ENCODE data around the gene GPALPP1. TPM values are rescaled to one million over a fixed set of nuclear protein-coding genes. Genes with fewer than 3 reads are reported as not detected.
"Not testable (repeated sequence)": the region's sequence is repeated elsewhere in the genome, so short reads cannot be mapped to it uniquely, and the experiment has no call there.

GPALPP1 gene
- total RNA-seq (10 to 100 TPM; 36.9 to 44.9 TPM), polyA plus RNA-seq (ENCODE audit: insufficient read length in 2 of 2) (10 to 100 TPM; 34.7 to 35.5 TPM)
- long read RNA-seq, donor 1, partial matches to known transcripts, result 0 of 2 reads
- long read RNA-seq, donor 1, other reads (novel, unspliced or antisense), result 0 of 2 reads
- long read RNA-seq, donor 2, partial matches to known transcripts, result 0 of 4 reads
- long read RNA-seq, donor 2, other reads (novel, unspliced or antisense), result 0 of 4 reads
- long read RNA-seq, donor 3, partial matches to known transcripts, result 0 of 2 reads
- long read RNA-seq, donor 3, other reads (novel, unspliced or antisense), result 0 of 2 reads
- long read RNA-seq, donor 4, transcript GPALPP1-203 (8 exons, 1,393 nt), result major isoform, 7 of 10 reads
- long read RNA-seq, donor 4, partial matches to known transcripts, result 0 of 10 reads
- long read RNA-seq, donor 4, other reads (novel, unspliced or antisense), result 0 of 10 reads

GRCh38 chr13:44989071-44989889, at the start of gene GPALPP1, which contains the start of gene NUFIP1:
TSS of gene GPALPP1 (plus strand) at chr13:44989538. CDS start at chr13:44989655, 117 bp downstream.
TSS of gene NUFIP1 (minus strand) at chr13:44989471. CDS start at chr13:44989436, 35 bp downstream.
- peak; percentile 91 to 99 (median 94) for DNase-seq (ENCODE audit: low read depth in 4 of 6, low spot score in 6 of 6)
- Histone ChIP-seq H3K36me3 (ENCODE audit: control insufficient read depth, insufficient read depth, low read length) (peaks cover 11% of the 10 kb centered on the region), H3K4me1 (ENCODE audit: control insufficient read depth, insufficient read depth, low read length) (peaks cover 23% of the 10 kb centered on the region), H3K27ac (ENCODE audit: low read depth, low read length) (peak within 1 kb of the TSS; percentile 86), H3K9me3 (ENCODE audit: control insufficient read depth, insufficient read depth, low read length) (no peaks in the 10 kb centered on the region), H3K4me3 (ENCODE audit: low read depth, low read length) (peak within 1 kb of the TSS; percentile 92), H3K27me3 (ENCODE audit: control insufficient read depth, insufficient read depth, low read length) (no peaks in the 10 kb centered on the region)
- WGBS (ENCODE audit: insufficient coverage), result under 1% methylated on average over 62 of the region's 66 CpGs

DNA sequence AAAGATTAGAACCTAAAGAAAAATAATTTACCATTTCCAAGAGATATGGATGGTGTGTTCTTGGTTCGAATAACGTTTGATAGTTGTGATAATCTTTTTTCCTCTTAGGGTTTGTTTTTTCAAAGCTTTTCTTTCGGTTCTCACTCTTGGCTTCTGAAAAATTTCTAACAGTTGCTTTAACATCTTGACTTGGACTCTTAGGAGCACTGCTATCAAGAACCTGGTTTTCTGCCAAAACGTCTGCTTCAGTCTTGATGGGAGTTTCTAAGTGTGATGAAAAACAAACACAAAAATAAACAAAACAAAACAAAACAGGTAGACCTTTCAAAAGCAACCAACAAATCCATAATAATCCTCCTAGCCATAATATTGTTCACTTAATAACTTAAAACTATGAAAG, 45.9 kb upstream of the GPALPP1 start:
- no CpG with 5 or more reads among the region's 4 CpGs for WGBS (ENCODE audit: insufficient coverage)
- not testable (repeated sequence) for H3K27me3 ChIP-seq (ENCODE audit: control insufficient read depth, insufficient read depth, low read length); H3K27ac ChIP-seq (ENCODE audit: low read depth, low read length); H3K4me3 ChIP-seq (ENCODE audit: low read depth, low read length); H3K36me3 ChIP-seq (ENCODE audit: control insufficient read depth, insufficient read depth, low read length); DNase-seq (ENCODE audit: low read depth in 4 of 6, low spot score in 6 of 6); H3K4me1 ChIP-seq (ENCODE audit: control insufficient read depth, insufficient read depth, low read length); H3K9me3 ChIP-seq (ENCODE audit: control insufficient read depth, insufficient read depth, low read length)

DNA sequence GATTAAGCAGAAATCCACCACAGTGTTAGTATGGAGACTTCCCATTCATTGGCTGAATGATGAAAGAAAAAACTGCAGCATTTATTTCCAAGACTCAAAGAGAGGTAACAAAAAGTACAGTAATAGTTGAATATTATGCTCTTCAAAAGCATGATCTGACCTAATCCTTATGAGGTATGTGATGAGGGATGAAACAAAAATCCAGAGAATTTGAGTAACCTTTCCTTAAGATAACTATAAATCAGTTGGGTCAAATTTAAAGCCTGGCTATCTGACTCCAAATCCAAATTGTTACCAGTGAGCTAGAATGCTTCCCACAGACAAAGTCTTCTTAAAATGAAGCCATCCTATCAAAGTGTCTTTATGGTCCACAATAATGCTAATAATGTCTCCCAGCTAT, 38.2 kb upstream of the GPALPP1 start:
- no peak overlapping the region for H3K4me3 ChIP-seq (ENCODE audit: low read depth, low read length)
- H3K36me3 ChIP-seq (ENCODE audit: control insufficient read depth, insufficient read depth, low read length), result peaks cover 4% of the 10 kb centered on the region
- no peaks in the 10 kb centered on the region for H3K27me3 ChIP-seq (ENCODE audit: control insufficient read depth, insufficient read depth, low read length)
- no peak overlapping the region for H3K27ac ChIP-seq (ENCODE audit: low read depth, low read length)
- DNase-seq (ENCODE audit: low read depth in 4 of 6, low spot score in 6 of 6), result no peak
- H3K9me3 ChIP-seq (ENCODE audit: control insufficient read depth, insufficient read depth, low read length), result no peaks in the 10 kb centered on the region
- no peaks in the 10 kb centered on the region for H3K4me1 ChIP-seq (ENCODE audit: control insufficient read depth, insufficient read depth, low read length)

DNA sequence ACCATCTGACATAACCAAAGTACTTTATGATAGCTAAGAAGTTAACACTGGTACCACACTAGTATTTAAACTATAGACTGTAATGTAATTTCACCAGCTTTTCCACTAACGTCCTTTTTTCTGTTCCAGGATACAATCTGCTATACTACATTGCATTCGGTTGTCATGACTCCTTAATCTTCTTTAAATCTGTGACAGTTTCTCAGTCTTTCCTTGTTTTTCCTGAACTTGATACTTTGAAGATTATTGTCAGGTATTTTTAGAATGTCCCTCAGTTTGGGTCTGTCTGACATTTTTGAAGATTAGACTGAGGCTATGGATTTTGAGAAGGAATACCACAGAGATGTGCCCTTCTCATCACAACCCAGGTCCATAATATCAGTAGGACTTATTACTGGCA, 36.7 kb upstream of the GPALPP1 start:
- H3K27ac ChIP-seq (ENCODE audit: low read depth, low read length), result no peak overlapping the region
- no peak for DNase-seq (ENCODE audit: low read depth in 4 of 6, low spot score in 6 of 6)
- 57% methylated on average over 1 of the region's 2 CpGs for WGBS (ENCODE audit: insufficient coverage)
- H3K36me3 ChIP-seq (ENCODE audit: control insufficient read depth, insufficient read depth, low read length), result peaks cover 4% of the 10 kb centered on the region
- H3K9me3 ChIP-seq (ENCODE audit: control insufficient read depth, insufficient read depth, low read length), result no peaks in the 10 kb centered on the region
- no peaks in the 10 kb centered on the region for H3K4me1 ChIP-seq (ENCODE audit: control insufficient read depth, insufficient read depth, low read length)
- H3K27me3 ChIP-seq (ENCODE audit: control insufficient read depth, insufficient read depth, low read length), result no peaks in the 10 kb centered on the region
- H3K4me3 ChIP-seq (ENCODE audit: low read depth, low read length), result no peak overlapping the region

GRCh38 chr13:44954224-44954623, 35.1 kb upstream of the GPALPP1 start:
- DNase-seq (ENCODE audit: low read depth in 4 of 6, low spot score in 6 of 6), result no peak
- Histone ChIP-seq H3K9me3 (ENCODE audit: control insufficient read depth, insufficient read depth, low read length) (no peaks in the 10 kb centered on the region), H3K36me3 (ENCODE audit: control insufficient read depth, insufficient read depth, low read length) (peaks cover 4% of the 10 kb centered on the region), H3K4me1 (ENCODE audit: control insufficient read depth, insufficient read depth, low read length) (no peaks in the 10 kb centered on the region), H3K4me3 (ENCODE audit: low read depth, low read length) (no peak overlapping the region), H3K27ac (ENCODE audit: low read depth, low read length) (no peak overlapping the region), H3K27me3 (ENCODE audit: control insufficient read depth, insufficient read depth, low read length) (no peaks in the 10 kb centered on the region)
- WGBS (ENCODE audit: insufficient coverage), result 74% methylated on average over 3 of the region's 7 CpGs

GRCh38 chr13:44955406-44955805, 33.9 kb upstream of the GPALPP1 start:
- Histone ChIP-seq H3K27ac (ENCODE audit: low read depth, low read length) (no peak overlapping the region), H3K9me3 (ENCODE audit: control insufficient read depth, insufficient read depth, low read length) (no peaks in the 10 kb centered on the region), H3K4me1 (ENCODE audit: control insufficient read depth, insufficient read depth, low read length) (no peaks in the 10 kb centered on the region), H3K36me3 (ENCODE audit: control insufficient read depth, insufficient read depth, low read length) (peaks cover 2% of the 10 kb centered on the region), H3K27me3 (ENCODE audit: control insufficient read depth, insufficient read depth, low read length) (no peaks in the 10 kb centered on the region), H3K4me3 (ENCODE audit: low read depth, low read length) (no peak overlapping the region)
- peak in 3 of 6 donors; percentile 18 to 60 (median 52) for DNase-seq (ENCODE audit: low read depth in 4 of 6, low spot score in 6 of 6)
- no CpG with 5 or more reads among the region's 3 CpGs for WGBS (ENCODE audit: insufficient coverage)

GRCh38 chr13:44961997-44962396, 27.3 kb upstream of the GPALPP1 start:
- peaks cover 12% of the 10 kb centered on the region for H3K36me3 ChIP-seq (ENCODE audit: control insufficient read depth, insufficient read depth, low read length)
- WGBS (ENCODE audit: insufficient coverage), result no CpG with 5 or more reads among the region's 2 CpGs
- no peak for DNase-seq (ENCODE audit: low read depth in 4 of 6, low spot score in 6 of 6)
- no peaks in the 10 kb centered on the region for H3K27me3 ChIP-seq (ENCODE audit: control insufficient read depth, insufficient read depth, low read length)
- H3K27ac ChIP-seq (ENCODE audit: low read depth, low read length), result no peak overlapping the region
- no peaks in the 10 kb centered on the region for H3K4me1 ChIP-seq (ENCODE audit: control insufficient read depth, insufficient read depth, low read length)
- H3K4me3 ChIP-seq (ENCODE audit: low read depth, low read length), result no peak overlapping the region
- H3K9me3 ChIP-seq (ENCODE audit: control insufficient read depth, insufficient read depth, low read length), result peaks cover 11% of the 10 kb centered on the region

- peak in 1 of 6 donors; percentile 9 for DNase-seq (ENCODE audit: low read depth in 4 of 6, low spot score in 6 of 6)
- H3K27me3 ChIP-seq (ENCODE audit: control insufficient read depth, insufficient read depth, low read length), result no peaks in the 10 kb centered on the region
- no CpG with 5 or more reads among the region's 3 CpGs for WGBS (ENCODE audit: insufficient coverage)
- no peak overlapping the region for H3K4me3 ChIP-seq (ENCODE audit: low read depth, low read length)
- H3K9me3 ChIP-seq (ENCODE audit: control insufficient read depth, insufficient read depth, low read length), result peaks cover 2% of the 10 kb centered on the region
- H3K36me3 ChIP-seq (ENCODE audit: control insufficient read depth, insufficient read depth, low read length), result peaks cover 6% of the 10 kb centered on the region
- peaks cover 2% of the 10 kb centered on the region for H3K4me1 ChIP-seq (ENCODE audit: control insufficient read depth, insufficient read depth, low read length)
- no peak overlapping the region for H3K27ac ChIP-seq (ENCODE audit: low read depth, low read length)
These were observed 21.5 kb upstream of the GPALPP1 start for GRCh38 chr13:44967704-44968433.

- no peaks in the 10 kb centered on the region for H3K9me3 ChIP-seq (ENCODE audit: control insufficient read depth, insufficient read depth, low read length)
- peaks cover 2% of the 10 kb centered on the region for H3K4me1 ChIP-seq (ENCODE audit: control insufficient read depth, insufficient read depth, low read length)
- H3K4me3 ChIP-seq (ENCODE audit: low read depth, low read length), result no peak overlapping the region
- DNase-seq (ENCODE audit: low read depth in 4 of 6, low spot score in 6 of 6), result no peak
- WGBS (ENCODE audit: insufficient coverage), result 72% methylated on average over 2 of the region's 3 CpGs
- H3K27ac ChIP-seq (ENCODE audit: low read depth, low read length), result no peak overlapping the region
- peaks cover 6% of the 10 kb centered on the region for H3K36me3 ChIP-seq (ENCODE audit: control insufficient read depth, insufficient read depth, low read length)
- no peaks in the 10 kb centered on the region for H3K27me3 ChIP-seq (ENCODE audit: control insufficient read depth, insufficient read depth, low read length)
These were observed 20.9 kb upstream of the GPALPP1 start for GRCh38 chr13:44968434-44968815.

All from spinal cord (tissue), 10 donors.